ENCODE results near the gene PRKRIP1.

DNA sequence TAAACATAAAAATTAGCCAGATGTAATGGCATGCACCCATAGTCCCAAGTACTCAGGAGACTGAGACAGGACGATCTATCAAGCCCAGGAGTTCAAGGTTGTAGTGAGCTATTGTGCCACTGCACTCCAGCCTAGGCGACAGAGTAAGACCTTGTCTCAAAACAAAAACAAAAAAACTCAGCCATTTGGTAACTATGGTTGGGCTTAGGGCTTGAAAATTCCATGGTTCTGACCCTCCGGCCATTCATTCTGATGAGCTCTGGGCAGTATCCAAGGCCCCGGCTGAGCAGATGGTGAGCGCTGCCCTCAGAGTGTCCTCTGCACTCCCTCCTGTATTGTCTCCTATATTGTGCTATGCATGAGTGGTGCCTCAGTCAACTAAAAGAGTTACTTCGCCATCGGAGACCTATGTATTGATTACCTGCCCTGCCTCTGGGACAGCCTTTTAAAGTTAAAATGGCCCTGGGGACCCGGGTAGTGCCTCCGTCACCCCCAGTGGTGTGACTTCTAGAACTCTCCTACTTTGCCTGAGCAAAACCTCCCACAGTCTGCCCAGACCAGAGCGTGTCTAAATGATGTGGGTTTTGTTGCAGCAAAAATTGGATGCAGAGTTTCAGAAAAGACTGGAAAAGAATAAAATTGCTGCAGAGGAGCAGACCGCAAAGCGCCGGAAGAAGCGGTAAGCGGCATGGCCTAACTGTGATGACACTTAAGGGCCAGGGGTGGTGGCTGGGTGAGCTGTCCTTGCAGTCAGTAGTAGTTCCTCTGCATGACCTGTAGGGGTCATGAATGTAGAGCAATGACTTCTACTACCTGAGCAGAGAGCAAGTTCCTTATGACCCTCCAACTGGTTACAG is 8.1 kb downstream of the PRKRIP1 start:
- TF ChIP-seq, protein P1, sequence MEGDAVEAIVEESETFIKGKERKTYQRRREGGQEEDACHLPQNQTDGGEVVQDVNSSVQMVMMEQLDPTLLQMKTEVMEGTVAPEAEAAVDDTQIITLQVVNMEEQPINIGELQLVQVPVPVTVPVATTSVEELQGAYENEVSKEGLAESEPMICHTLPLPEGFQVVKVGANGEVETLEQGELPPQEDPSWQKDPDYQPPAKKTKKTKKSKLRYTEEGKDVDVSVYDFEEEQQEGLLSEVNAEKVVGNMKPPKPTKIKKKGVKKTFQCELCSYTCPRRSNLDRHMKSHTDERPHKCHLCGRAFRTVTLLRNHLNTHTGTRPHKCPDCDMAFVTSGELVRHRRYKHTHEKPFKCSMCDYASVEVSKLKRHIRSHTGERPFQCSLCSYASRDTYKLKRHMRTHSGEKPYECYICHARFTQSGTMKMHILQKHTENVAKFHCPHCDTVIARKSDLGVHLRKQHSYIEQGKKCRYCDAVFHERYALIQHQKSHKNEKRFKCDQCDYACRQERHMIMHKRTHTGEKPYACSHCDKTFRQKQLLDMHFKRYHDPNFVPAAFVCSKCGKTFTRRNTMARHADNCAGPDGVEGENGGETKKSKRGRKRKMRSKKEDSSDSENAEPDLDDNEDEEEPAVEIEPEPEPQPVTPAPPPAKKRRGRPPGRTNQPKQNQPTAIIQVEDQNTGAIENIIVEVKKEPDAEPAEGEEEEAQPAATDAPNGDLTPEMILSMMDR (conservative IDR thresholded peaks at IDR 0.05 in 1 of 2, IDR thresholded peaks at IDR 0.05 in 1 of 2; ENCODE audit: low read depth in 1 of 2, low read length in 2 of 2): peak; percentile 43 to 67
- no peak for TF ChIP-seq EZH2 (IDR thresholded peaks at IDR 0.05; ENCODE audit: low read length, missing control alignments)
